ELF-1 (cell line): ENCODE data around the gene CLBA1.
"Not testable (repeated sequence)": the region's sequence is repeated elsewhere in the genome, so short reads cannot be mapped to it uniquely, and the experiment has no call there.

Source experiments
- DNase-seq: peaks from one replicate; pipeline ENCODE4 v3.0.0-alpha.2; 2016; ENCODE audit warnings: low read depth, low spot score

Gene CLBA1

DNA sequence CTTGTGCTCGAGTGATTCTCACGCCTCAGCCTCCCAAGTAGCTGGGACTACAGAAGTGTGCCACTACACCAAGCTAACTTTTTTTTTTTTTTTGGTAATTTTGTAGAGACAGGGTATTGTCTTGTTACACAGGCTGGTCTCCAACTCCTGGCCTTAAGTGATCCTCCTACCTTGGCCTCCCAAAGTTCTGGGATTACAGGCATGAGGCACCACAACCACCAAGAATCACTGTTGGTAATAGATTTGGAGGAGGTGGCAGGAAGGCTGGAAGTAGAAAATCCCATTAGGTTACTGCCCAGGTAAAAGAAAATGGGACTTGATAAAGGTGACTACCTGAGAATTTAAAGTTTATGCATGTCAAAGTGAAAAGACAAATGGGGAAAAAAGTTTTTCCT, 36.7 kb downstream of the CLBA1 start:
- DNase-seq, result no peak

DNA sequence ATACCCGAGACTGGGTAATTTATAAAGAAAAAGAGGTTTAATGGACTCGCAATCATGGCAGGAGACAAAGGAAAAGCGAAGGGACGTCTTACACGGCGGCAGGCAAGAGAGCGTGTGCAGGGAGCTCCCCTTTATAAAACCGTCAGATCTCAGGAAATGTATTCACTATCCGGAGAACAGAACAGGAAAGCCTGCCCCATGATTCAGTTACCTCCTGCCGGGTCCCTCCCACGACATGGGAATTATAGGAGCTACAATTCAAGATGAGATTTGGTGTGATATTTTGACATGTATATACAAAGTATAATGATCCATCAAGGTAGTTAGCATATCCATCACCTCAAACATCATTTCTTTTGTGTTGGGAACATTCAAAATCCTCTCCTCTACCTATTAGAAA, 37.6 kb downstream of the CLBA1 start:
- DNase-seq, result no peak

DNA sequence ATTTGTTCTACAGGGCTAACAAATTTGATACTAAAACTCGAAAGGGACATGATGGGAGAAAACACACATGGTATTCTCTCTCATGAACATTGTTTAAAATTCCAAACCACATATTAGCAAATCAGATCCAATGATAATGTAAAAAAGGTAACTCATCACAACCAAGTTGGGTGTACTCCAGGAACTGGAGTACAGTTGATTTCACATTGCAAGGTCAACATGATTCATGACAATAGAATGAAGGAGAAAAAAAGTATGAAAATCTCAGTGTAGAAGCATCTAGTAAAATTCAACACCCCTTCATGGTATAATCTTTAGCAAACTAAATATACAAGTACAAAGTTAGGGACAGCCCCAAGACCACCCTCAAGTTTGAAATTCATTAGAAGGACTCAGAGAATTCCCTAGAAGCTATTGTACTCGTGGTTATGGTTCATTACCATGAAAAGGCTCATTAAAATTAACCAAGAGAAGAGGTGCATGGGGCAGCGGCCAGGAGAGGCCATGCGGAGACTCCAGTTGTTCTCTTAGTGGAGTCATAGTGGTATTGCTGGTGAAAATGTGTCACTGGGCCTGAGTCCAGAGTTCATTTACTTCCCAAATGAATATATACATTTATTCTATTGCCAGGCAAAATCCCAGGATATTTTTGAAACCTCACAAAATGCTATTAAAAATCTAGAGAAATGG, 38.3 kb downstream of the CLBA1 start:
- no peak for DNase-seq

DNA sequence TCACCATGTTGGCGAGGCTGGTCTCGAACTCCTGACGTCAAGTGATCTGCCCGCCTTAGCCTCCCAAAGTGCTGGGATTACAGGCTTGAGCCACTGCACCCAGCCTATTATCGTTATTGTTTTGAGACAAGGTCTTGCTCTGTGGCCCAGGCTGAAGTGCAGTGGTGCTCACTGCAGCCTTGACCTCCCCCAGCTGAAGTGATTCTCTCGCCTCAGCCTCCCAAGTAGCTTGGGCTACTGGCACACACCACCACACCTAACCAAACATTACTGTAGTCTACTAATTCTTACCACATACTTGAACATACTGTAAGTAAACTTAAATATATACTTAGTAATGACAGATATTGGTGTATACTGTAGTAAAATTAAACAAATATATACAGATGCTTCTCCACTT, 39.8 kb downstream of the CLBA1 start:
- DNase-seq, result no peak

DNA sequence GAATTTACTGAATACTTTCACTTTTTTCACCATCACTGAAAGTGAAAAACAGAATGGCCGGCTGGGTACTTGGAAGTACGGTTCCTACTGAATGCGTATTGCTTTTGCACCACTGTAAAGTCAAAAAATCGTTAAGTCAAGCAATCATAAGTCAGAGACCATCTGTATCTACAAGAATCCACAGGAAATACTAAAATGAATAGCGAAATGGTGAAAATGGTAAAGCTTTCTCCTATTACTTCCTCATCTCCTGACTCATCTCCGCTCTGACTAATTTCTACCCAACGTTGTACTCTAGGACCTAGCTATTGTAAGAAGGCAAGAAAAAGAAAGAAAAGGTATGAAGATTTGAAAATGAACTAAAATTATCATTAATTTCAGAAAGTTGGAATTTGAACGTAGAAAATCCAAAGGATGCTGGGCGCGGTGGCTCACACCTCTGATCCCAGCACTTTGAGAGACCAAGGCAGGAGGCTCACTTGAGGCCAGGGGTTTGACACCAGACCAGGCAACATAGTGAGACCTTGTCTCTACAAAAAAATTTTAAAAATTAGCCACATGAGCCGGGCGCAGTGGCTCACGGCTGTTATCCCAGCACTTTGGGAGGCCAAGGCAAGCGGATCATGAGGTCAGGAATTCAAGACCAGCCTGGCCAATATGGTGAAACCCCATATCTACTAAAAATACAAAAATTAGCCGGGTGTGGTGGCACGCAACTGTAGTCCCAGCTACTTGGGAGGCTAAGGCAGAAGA, 40.6 kb downstream of the CLBA1 start:
- no peak for DNase-seq

DNA sequence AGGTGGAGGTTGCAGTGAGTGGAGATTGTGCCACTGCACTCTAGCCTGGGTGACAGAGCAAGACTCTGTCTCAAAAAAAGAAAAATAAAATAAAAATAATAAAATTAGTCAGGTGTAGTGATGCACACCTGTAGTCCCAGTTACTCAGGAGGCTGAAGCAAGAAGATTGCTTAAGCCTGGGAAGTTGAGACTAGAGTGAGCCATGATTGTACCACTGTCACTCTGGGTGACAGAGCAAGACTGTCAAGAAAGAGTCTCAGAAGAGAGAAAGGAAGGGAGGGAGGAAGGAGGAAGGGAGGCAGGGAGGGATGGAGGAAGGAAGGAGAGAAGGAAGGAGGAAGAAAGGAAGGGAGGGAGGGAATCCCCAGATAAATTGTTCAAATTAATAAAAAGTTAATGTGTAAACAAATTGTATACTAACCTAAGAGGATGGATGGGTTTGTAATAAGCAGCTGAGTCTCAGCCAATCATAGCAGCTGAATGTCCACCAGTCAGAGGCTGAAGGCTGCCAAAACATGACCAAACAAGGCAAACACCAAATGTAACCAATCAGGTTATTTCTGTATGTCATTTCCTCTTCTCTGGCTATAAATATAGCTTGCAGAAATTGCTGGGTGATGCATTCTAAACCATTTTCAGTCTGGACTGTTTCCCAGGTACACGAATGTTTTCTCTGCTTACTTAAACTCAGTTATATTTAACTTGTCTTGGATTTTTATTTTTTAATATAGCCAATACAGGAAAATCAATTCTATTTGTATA, 41.4 kb downstream of the CLBA1 start:
- DNase-seq, result no peak

DNA sequence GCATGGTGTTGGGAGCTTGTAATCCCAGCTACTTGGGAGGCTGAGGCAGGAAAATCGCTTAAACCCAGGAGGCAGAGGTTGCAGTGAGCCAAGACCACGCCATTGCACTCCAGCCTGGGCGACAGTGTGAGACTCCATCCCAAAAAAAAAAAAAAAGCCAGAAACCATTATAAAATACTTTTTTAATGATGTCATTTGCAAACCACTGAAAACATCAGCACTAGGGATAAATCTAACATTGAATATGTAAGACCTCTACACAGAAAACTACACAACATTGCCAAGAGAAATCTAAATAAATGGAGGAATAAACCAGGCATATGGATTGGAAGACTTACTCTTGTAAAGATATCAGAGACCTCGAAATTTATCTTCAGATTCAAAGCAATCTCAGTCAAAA, 42.1 kb downstream of the CLBA1 start:
- DNase-seq, result not testable (repeated sequence)

DNA sequence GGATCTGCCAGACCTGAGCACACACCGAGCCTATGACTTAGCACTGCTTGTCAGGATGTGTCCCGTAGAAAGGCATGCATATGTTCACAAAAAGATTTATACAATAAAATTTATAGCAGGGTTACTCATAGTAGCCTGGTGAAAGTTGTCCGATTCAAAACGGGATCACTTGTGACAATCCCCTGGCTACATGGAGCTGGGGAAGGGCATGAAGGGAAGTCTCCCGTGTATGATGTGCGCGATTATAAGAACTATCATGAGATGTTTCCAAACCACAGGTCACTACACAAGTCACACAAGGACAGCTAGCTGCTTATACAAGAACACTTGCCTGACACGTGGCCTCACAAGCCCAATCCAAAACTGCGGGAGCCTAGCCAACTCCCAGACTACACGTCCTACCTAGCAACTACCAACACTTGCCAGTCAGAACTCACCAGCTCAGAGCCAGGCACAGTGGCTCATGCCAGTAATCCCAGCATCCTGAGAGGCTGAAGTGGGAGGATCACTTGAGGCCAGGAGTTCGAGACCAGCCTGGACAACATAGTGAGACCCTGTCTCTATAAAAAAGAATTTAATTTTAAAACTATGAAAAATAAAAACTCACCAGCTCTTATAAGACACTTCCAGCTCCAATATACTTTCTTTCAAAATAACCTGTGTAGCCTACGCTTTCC, 42.8 kb downstream of the CLBA1 start:
- no peak for DNase-seq

DNA sequence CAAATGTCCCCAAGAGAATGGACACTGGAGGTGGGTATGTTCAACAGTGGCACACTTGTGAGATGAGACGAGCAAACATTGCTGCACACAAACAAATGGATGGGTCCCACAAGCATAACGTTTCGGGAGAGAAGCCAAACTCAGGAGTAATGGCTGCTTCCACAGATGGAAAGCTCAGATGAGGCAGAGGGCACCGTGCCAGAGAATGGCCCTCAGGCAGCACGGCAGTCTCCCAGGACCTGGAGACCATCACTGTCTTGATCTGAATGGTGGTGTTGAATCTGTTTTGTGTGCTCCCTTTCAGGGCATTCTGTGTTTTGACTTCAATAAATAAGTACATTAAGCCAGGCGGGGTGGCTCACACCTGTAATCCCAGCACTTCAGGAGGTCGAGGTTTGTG, 43.8 kb downstream of the CLBA1 start:
- no peak for DNase-seq

DNA sequence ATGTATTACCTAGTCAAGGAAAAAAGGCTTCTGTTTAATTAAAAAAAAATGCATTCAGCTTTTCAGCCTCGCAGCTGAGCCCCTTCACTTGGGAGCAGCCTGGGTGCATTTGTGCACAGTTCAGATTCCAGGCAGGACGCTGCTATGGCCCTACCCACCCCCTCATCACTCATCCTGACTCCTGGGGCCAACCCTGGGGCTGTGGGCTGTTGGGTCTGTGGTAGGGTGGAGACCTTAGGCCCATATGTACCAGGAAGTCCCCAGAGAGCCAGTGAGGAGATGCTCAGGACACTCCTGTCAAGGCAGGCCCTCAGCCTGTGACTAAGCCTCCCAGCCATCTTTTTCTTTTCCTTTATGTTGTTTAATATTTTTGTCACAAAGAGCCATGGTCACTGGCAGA, 44.6 kb downstream of the CLBA1 start:
- DNase-seq, result no peak

DNA sequence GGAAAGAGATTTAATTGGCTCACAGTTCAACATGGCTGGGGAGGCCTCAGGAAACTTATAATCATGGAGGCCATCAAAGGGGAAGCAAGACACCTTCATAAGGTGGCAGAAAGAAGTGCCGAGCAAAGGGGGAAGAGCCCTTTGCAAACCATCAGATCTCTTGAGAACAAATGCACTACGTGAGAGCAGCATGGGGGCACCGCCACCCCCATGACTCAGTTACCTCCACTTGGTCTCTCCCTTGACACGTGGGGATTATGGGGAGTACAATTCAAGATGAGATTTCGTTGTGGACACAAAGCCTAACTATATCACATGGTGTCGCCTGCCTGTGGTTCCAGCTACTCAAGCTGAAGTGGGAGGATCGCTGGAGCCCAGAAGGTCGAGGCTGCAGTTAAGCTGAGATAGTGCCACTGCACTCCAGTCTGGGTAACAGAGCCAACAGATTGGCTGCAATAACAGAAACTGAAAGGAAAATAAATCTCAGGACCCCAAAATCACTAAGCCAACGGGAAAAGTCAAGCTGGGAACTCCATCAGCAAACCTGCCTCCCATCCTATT, 45.3 kb downstream of the CLBA1 start:
- DNase-seq, result no peak

DNA sequence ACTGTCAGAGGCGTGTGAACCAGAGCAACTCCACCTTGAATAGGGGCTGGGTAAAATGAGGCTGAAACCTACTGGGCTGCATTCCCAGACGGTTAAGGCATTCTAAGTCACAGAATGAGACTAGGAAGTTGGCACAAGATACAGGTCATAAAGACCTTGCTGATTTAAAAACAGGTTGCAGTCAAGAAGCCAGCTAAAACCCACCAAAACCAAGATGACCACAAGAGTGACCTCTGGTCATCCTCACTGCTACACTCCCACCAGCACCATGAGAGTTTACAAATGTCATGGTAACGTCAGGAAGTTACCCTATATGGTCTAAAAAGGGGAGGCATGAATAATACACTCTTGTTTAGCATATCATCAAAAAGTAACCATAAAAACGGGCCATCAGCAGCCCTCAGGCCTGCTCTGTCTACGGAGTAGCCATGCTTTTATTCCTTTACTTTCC, 46.9 kb downstream of the CLBA1 start:
- not testable (repeated sequence) for DNase-seq

DNA sequence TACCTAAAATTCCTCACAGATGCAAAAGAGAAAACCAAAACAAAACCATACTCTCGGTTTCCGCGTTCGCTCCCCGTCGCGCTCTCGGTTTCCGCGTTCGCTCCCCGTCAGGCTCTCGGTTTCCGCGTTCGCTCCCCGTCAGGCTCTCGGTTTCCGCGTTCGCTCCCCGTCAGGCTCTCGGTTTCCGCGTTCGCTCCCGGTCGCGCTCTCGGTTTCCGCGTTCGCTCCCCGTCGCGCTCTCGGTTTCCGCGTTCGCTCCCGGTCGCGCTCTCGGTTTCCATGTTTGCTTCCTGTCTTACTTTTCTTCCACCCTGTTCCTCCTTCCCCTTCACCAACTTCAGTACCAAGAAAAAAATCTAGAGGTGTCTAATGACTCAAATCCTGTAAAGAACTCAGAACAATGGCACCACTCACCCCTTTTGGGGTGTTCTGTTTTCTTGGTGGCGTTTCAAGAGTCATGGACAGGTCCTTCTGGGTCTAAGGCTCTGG, 47.9 kb downstream of the CLBA1 start:
- DNase-seq, result not testable (repeated sequence)

DNA sequence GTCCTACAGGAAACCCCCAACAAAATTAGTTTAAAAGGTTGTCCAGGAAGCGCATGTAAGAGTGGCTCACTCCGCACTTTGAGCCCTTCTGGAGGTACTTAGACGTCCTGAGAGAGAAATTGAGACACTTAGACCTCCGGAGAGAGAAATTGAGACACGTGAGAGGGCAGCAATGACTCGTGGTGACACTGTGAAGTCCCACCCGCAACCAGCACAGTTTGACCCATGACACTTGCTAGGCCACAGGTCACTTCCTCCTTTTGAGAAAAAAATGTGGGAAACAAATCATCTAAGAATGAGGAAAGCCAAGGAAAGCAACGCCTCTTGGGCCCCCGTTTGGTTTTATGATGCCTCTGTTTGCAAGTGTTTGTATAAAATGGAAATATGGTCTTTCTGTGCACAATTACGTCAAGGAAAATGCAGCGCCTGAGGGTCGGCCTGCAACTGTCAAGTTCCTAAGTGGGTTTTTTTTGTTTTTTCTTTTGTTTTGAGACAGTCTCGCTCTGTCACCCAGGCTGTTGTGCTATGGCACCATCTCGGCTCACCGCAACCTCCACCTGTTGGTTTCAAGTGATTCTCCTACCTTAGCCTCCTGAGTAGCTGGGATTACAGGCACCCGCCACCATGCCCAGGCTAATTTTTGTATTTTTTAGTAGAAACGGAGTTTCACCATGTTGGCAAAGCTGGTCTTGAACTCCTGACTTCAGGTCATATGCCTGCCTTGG, 48.9 kb downstream of the CLBA1 start:
- no peak for DNase-seq

DNA sequence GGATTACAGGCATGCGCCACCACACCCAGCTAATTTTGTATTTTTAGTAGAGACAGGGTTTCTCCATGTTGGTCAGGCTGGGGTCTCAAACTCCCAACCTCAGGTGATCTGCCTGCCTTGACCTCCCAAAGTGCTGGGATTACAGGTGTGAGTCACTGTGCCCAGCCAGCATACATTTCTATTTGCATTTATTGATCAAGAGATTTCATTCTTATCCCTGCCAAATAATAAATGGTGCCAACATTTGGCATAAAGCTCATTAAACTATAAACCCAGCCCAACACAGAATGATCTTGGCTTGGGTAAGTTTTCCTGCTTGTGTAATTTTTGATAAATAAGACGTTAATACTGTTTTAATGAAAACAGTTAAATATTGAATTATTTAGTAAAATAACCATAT, 50.0 kb downstream of the CLBA1 start:
- DNase-seq, result not testable (repeated sequence)

DNA sequence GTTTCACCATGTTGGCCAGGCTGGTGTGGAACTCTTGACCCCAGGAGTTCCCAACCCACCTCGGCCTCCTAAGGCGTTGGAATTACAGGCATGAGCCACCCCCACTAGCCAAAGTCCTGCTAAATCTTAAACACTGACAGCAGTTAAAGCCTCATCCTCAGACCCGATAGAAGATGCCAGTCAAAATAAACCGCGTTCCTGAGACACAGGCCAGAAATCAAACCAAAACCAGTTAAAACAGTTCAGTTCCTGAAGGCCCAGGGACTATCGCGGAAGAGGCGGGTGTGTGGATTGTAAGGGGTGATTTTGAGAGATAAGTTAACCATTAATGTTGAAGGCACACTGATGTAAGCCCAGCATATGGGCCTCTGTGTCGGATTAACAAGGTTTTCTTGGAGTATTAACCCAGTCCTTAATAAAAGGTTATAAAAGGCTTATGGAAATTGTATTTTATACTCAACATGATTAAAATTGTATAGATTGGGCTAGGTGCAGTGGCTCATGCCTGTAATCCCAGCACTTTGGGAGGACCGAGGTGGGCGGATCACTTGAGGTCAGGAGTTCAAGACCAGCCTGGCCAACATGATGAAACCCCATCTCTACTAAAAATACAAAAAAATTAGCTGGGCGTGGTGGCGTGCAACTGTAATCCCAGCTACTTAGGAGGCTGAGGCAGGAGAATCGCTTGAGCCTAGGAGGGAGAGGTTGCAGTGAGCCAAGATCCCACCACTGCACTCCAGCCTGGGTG, 54.0 kb downstream of the CLBA1 start:
- DNase-seq, result peak; percentile 57

DNA sequence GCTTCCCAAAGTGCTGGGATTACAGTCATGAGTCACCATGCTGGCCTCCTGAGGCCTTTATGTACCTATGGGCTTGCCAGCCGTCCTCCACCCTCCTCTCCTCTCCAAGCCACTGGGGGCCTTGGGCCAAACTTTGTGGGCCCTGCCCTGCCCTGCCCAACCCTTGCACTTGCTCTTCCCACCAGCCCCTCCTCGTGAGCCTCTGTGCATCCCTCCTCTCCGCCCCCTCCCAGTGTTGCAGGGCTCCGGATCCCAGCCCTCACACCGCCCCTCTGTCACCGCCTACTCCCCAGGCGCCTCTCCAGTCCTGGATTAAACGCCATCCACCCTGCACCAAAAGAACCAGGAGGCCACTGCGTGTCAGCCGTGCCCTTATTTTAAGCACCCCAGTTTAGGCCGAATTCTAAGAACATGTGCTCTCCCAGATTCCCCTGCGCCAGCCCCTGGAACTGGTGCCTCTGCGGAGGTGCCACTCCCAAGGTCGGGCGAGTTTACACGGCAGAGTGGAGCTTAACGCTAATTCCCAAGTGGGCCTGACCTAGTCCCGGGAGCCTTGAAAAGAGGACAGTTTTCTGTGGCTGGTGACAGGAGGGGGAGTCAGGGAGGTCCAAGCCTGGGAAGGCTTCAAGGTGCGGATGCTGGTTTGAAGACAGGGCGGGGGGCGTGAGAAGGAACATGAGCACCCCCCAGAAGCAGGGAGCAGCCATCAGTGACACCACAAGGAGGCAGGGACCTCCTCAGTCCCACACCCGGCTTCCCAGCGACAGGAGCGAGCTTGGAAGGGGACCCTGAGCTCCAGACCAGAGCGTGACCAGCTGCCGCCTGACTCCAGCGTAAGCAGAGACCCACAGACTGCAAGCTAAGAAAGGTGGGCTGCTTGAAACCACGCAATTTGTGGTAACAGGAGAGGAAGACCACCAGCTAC, 56.5 kb downstream of the CLBA1 start:
- DNase-seq, result no peak

DNA sequence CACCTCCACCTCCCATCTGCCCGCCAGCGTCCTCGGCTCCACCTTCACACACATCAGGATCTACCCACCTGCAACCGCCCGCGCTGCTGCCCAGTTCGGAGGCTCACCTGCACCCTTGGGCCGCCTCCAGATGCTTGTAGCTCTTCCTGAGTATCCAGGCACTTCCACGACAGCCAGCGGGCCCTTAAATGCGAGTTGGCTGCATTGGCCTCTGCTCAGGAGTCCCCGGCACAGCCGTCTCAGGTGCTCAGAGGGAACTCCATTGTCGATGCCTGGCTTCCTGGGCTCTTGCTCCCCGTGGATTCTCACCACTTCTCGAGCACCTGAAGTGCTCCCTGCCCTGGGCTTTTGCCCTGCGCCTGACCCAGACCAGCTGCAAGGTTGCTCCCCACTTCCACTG, 57.2 kb downstream of the CLBA1 start:
- DNase-seq, result no peak

DNA sequence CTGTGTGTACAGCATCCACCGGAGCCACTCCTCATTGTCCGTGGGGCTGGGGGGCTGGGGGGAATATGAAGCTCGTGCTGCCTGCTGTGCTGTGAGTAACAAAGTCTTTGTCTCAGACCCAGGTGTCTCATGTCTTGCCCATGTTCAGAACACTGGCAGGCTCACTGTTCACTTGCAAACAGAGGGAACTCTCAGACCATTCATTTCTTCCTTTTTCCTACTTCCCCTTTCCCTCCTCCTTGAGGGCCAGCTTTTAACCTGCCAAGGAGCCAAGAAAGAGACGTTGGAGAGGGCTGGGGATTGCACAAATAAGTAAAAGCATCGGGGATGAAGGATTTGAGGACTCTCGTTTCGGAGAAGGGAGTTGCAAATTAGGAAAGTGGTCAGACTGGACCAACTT, 58.1 kb downstream of the CLBA1 start:
- no peak for DNase-seq
